AG09309 (cell line): Measurements from ENCODE around the gene KIF1B.

Source experiments
- DNase-seq: peaks from one replicate; pipeline ENCODE4 v3.0.0-alpha.2; 2010; ENCODE audit warnings: low read depth
- H3K4me3 ChIP-seq: 2 replicates; pipeline ENCODE4 v1.5.1; 2011; ENCODE audit warnings: mild to moderate bottlenecking, low read depth, low read length, moderate library complexity; ENCODE audit not compliant: control insufficient read depth
- TF ChIP-seq, protein P1 (sequence below): IDR thresholded peaks from 2 replicates; pipeline ENCODE4 v1.5.1; 2011; ENCODE audit warnings: mild to moderate bottlenecking, low read depth, low read length, inconsistent platforms; ENCODE audit not compliant: insufficient read depth, control insufficient read depth; ENCODE audit errors: missing control alignments

Gene KIF1B

DNA sequence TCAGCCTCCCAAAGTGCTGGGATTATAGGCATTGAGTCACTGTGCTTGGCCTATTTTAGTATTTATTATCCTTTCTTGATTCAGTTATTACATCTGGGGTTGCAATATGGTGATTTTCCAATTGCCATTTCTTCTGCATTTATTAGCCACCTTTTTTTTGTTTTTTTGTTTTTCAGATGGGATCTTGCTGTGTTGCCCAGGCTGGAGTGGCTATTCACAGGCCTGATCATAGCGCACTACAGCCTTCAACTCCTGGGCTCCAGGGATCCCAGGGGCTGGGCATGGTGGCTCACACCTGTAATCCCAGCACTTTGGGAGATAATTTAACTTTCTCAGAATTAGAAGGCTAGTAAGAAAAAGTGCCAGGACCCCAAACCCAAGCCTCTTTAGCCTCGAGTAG, 106.4 kb downstream of the KIF1B start:
- no peak overlapping the region for H3K4me3 ChIP-seq
- TF ChIP-seq, protein P1, sequence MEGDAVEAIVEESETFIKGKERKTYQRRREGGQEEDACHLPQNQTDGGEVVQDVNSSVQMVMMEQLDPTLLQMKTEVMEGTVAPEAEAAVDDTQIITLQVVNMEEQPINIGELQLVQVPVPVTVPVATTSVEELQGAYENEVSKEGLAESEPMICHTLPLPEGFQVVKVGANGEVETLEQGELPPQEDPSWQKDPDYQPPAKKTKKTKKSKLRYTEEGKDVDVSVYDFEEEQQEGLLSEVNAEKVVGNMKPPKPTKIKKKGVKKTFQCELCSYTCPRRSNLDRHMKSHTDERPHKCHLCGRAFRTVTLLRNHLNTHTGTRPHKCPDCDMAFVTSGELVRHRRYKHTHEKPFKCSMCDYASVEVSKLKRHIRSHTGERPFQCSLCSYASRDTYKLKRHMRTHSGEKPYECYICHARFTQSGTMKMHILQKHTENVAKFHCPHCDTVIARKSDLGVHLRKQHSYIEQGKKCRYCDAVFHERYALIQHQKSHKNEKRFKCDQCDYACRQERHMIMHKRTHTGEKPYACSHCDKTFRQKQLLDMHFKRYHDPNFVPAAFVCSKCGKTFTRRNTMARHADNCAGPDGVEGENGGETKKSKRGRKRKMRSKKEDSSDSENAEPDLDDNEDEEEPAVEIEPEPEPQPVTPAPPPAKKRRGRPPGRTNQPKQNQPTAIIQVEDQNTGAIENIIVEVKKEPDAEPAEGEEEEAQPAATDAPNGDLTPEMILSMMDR = no peak
- DNase-seq = no peak

DNA sequence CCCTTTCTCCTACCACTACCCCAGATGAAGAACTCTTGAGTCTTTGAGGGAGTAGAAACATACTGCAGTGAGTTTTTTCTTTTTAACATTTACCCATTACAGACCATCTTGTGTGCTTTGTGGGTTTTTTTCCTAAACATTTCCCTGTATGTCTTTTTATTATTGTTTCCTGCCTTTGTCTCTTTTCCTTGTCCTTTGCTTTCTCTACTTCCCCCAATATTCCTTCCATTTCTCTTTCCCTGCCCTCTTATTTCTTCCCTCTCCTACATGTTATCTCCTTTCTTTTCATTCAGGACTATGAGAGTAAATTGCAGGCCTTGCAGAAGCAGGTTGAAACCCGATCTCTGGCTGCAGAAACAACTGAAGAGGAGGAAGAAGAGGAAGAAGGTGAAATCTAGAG, 109.4 kb downstream of the KIF1B start:
- H3K4me3 ChIP-seq = no peak overlapping the region
- no peak for DNase-seq
- TF ChIP-seq, protein P1 = no peak

GRCh38 chr1:10320336-10320735, 110.0 kb downstream of the KIF1B start:
- TF ChIP-seq, protein P1 = no peak
- no peak for DNase-seq
- H3K4me3 ChIP-seq = no peak overlapping the region

GRCh38 chr1:10322821-10323220, 112.5 kb downstream of the KIF1B start:
- H3K4me3 ChIP-seq = no peak overlapping the region
- TF ChIP-seq, protein P1 = no peak
- DNase-seq = no peak

DNA sequence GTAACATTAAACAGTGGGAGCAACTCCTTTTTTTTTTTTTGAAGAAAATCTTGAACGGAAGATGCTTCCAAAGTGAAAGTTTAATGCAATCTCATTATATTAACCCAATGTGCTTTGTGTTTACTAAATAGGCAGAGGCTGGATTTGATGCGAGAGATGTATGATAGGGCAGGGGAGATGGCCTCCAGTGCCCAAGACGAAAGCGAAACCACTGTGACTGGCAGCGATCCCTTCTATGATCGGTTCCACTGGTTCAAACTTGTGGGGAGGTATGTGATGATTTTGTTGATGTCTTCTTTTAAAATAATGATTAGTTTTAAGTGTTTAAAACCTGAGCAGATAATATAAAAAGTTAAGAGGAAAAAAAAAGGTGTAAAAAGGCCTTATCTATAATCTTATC, 114.3 kb downstream of the KIF1B start:
- DNase-seq = no peak
- no peak overlapping the region for H3K4me3 ChIP-seq
- TF ChIP-seq, protein P1 = no peak

DNA sequence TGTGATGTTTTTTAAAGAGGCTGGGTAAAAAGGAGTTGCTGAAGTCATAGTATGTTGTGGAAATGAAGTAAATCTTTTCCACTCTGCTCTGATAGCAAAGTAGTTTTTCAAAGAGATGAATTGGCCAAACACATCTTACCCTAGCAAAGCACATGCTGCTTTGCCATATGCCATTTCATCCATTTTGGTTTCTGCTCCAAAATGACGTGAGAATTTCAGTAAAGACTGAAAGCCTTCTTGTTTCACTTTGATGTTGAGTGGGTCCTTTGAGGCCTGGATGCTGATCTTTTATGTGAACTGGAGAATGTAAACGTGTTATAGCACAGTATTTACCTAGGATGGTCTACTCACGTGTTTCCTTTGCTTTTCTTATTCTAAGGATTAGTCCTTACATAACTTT, 115.2 kb downstream of the KIF1B start:
- TF ChIP-seq, protein P1 = no peak
- DNase-seq = no peak
- no peak overlapping the region for H3K4me3 ChIP-seq

- no peak overlapping the region for H3K4me3 ChIP-seq
- no peak for DNase-seq
These were observed 115.9 kb downstream of the KIF1B start for GRCh38 chr1:10326251-10326650.

More at GRCh38 chr1:10326251-10326650, 115.9 kb downstream of the KIF1B start:
- TF ChIP-seq, protein P1 = no peak
